ENCODE measurements around the gene TMCC2.

TMCC2 gene

GRCh38 chr1:205187420-205187819 lies 40.3 kb upstream of the TMCC2 start:
- DNase-seq (ENCODE audit: low read depth) = no peak
- TF ChIP-seq MAX (IDR thresholded peaks at IDR 0.05; ENCODE audit: low read depth, low read length) = no peak
- no peak for TF ChIP-seq POLR2A (IDR thresholded peaks at IDR 0.05; ENCODE audit: extremely low read depth, insufficient read length)
- no peak for TF ChIP-seq MYC (IDR thresholded peaks at IDR 0.05; ENCODE audit: low read depth, low read length)
- no peak for TF ChIP-seq CTCF (IDR thresholded peaks at IDR 0.05; ENCODE audit: low read depth, low read length)
- H3K4me3 ChIP-seq (ENCODE audit: low read depth, low read length) = no peak overlapping the region

- TF ChIP-seq MAX (IDR thresholded peaks at IDR 0.05; ENCODE audit: low read depth, low read length) = no peak
- TF ChIP-seq MYC (IDR thresholded peaks at IDR 0.05; ENCODE audit: low read depth, low read length) = no peak
- no peak for TF ChIP-seq CTCF (IDR thresholded peaks at IDR 0.05; ENCODE audit: low read depth, low read length)
- TF ChIP-seq POLR2A (IDR thresholded peaks at IDR 0.05; ENCODE audit: extremely low read depth, insufficient read length) = no peak
- no peak for DNase-seq (ENCODE audit: low read depth)
- no peak overlapping the region for H3K4me3 ChIP-seq (ENCODE audit: low read depth, low read length)
Measured at GRCh38 chr1:205188098-205188497, 39.6 kb upstream of the TMCC2 start.

- TF ChIP-seq MYC (IDR thresholded peaks at IDR 0.05; ENCODE audit: low read depth, low read length) (no peak), CTCF (IDR thresholded peaks at IDR 0.05; ENCODE audit: low read depth, low read length) (no peak), MAX (IDR thresholded peaks at IDR 0.05; ENCODE audit: low read depth, low read length) (no peak), POLR2A (IDR thresholded peaks at IDR 0.05; ENCODE audit: extremely low read depth, insufficient read length) (no peak)
- no peak overlapping the region for H3K4me3 ChIP-seq (ENCODE audit: low read depth, low read length)
- DNase-seq (ENCODE audit: low read depth) = no peak
Measured at GRCh38 chr1:205188596-205188995, 39.1 kb upstream of the TMCC2 start.

DNA sequence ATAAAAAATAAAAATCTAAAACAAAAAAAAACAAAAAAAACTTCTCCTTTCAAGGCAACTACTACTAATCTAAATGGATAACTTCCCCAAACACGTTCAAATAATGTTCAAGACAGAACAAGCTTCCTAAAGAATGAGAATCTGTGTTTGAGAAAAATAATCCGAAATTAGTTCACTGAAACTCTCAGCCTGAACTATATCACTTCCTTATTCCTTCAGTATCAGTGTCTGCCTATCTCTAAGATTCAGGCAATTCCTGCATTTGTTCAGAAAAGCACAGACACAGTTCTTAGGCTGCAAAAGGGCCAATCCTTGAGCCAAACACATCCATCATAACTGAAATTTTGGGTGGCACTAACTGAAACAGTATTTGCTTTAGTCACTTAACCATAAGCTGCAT lies 38.6 kb upstream of the TMCC2 start:
- no peak overlapping the region for H3K4me3 ChIP-seq (ENCODE audit: low read depth, low read length)
- no peak for DNase-seq (ENCODE audit: low read depth)
- no peak for TF ChIP-seq MYC (IDR thresholded peaks at IDR 0.05; ENCODE audit: low read depth, low read length)
- no peak for TF ChIP-seq POLR2A (IDR thresholded peaks at IDR 0.05; ENCODE audit: extremely low read depth, insufficient read length)
- no peak for TF ChIP-seq CTCF (IDR thresholded peaks at IDR 0.05; ENCODE audit: low read depth, low read length)
- no peak for TF ChIP-seq MAX (IDR thresholded peaks at IDR 0.05; ENCODE audit: low read depth, low read length)

- no peak for DNase-seq (ENCODE audit: low read depth)
- TF ChIP-seq MYC (IDR thresholded peaks at IDR 0.05; ENCODE audit: low read depth, low read length) = no peak
- no peak for TF ChIP-seq CTCF (IDR thresholded peaks at IDR 0.05; ENCODE audit: low read depth, low read length)
- no peak for TF ChIP-seq POLR2A (IDR thresholded peaks at IDR 0.05; ENCODE audit: extremely low read depth, insufficient read length)
- no peak for TF ChIP-seq MAX (IDR thresholded peaks at IDR 0.05; ENCODE audit: low read depth, low read length)
- no peak overlapping the region for H3K4me3 ChIP-seq (ENCODE audit: low read depth, low read length)
Measured at GRCh38 chr1:205190845-205191577, 36.7 kb upstream of the TMCC2 start.
